Neural progenitor cell (in vitro differentiated cells): ENCODE results near the gene ARHGAP11A.

Experiments
- EZH2phosphoT487 ChIP-seq: fragments of 200-600 bp; sonication (generic); IDR thresholded peaks from 2 replicates; pipeline ENCODE4 v1.6.1; 2017; ENCODE audit warnings: antibody characterized with exemption
- TF ChIP-seq, protein P1 (sequence below): fragments of 200-600 bp; sonication (generic); IDR thresholded peaks from 2 replicates; pipeline ENCODE4 v1.5.1; 2017; ENCODE audit warnings: antibody characterized with exemption, mild to moderate bottlenecking

DNA sequence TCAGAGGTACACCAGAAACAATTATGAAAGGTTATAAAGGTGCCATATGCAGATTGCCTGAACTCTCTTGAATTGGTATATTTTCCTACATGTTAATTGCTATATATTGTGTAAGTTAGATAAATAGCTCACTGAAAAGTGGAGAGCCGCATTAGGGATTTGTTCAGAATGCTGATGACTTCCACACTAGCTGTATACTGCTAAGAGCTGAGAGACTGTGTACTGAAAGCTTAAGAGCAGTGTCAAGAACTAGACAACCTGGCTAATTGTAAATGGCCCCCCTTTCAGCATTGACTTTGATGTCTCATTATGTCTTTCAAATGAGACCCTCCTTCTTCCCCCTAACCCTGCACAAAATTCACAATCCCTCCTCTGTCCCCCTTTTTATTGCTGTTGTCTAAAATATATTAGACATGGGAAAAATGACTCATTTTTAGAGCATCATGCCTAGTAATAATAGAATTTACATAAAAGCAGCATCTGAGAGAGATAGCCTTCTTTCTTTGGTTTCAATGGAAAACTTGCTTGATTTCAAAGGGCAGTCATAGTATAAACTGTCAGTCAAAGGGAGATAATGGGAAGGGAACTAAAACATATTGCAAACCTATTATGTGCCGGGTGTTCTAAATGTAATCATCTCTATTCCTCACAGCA, 67.8 kb downstream of the ARHGAP11A start:
- TF ChIP-seq, protein P1, sequence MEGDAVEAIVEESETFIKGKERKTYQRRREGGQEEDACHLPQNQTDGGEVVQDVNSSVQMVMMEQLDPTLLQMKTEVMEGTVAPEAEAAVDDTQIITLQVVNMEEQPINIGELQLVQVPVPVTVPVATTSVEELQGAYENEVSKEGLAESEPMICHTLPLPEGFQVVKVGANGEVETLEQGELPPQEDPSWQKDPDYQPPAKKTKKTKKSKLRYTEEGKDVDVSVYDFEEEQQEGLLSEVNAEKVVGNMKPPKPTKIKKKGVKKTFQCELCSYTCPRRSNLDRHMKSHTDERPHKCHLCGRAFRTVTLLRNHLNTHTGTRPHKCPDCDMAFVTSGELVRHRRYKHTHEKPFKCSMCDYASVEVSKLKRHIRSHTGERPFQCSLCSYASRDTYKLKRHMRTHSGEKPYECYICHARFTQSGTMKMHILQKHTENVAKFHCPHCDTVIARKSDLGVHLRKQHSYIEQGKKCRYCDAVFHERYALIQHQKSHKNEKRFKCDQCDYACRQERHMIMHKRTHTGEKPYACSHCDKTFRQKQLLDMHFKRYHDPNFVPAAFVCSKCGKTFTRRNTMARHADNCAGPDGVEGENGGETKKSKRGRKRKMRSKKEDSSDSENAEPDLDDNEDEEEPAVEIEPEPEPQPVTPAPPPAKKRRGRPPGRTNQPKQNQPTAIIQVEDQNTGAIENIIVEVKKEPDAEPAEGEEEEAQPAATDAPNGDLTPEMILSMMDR = no peak
- TF ChIP-seq EZH2phosphoT487 = no peak
